ENCODE data around the gene ANGPTL4.

- TF ChIP-seq, protein P1, sequence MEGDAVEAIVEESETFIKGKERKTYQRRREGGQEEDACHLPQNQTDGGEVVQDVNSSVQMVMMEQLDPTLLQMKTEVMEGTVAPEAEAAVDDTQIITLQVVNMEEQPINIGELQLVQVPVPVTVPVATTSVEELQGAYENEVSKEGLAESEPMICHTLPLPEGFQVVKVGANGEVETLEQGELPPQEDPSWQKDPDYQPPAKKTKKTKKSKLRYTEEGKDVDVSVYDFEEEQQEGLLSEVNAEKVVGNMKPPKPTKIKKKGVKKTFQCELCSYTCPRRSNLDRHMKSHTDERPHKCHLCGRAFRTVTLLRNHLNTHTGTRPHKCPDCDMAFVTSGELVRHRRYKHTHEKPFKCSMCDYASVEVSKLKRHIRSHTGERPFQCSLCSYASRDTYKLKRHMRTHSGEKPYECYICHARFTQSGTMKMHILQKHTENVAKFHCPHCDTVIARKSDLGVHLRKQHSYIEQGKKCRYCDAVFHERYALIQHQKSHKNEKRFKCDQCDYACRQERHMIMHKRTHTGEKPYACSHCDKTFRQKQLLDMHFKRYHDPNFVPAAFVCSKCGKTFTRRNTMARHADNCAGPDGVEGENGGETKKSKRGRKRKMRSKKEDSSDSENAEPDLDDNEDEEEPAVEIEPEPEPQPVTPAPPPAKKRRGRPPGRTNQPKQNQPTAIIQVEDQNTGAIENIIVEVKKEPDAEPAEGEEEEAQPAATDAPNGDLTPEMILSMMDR (conservative IDR thresholded peaks at IDR 0.05; ENCODE audit: low read length): no peak
- no peak for TF ChIP-seq EZH2phosphoT487 (IDR thresholded peaks at IDR 0.05; ENCODE audit: borderline replicate concordance)
Measured at GRCh38 chr19:8373867-8374813, 10.2 kb downstream of the ANGPTL4 start.
